Stimulated activated CD8-positive, alpha-beta memory T cell treated with anti-CD3 and anti-CD28 coated beads, Interleukin-4, amount 100 ng/mL, for 48 hours (primary cell): ENCODE measurements around the gene HNRNPA1.
"Not testable (repeated sequence)": the region's sequence is repeated elsewhere in the genome, so short reads cannot be mapped to it uniquely, and the experiment has no call there.

Experiments
- DNase-seq: peaks from one replicate; pipeline ENCODE4 v3.0.0-alpha.2; 2020

The HNRNPA1 gene

DNA sequence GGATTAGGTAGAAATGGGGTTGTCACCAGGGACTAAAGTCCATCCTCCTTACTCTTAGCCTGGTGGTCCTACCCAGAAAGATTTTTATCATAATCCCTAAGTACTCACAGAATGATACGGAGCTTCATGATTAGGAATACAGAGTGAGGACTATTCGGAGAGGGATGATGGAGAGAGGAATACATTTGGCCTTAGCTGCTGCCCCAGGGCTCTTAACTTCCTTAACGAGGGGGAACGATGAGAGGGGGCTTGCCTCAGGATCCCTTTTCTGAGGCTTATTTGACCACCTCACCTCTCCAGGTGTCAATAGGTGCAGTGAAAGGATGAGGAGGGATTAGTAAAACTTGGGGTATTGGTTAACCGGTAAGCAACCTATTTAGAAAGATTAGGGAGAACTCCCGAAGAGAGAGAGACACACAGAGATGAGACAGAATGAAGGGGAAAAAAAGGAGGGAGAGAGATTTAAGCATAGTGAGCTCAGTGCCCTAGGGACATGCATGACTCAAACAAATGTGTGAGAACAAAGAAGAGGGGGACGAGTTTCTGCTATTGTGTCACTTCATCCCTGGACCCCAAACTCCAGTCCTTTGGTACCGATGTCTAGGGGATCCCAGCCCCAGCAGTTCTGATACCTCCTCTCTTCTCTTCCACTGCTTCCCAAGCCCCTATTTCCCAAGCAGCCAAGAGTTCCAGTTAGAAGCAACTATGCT lies 19.1 kb downstream of the HNRNPA1 start:
- DNase-seq: no peak

DNA sequence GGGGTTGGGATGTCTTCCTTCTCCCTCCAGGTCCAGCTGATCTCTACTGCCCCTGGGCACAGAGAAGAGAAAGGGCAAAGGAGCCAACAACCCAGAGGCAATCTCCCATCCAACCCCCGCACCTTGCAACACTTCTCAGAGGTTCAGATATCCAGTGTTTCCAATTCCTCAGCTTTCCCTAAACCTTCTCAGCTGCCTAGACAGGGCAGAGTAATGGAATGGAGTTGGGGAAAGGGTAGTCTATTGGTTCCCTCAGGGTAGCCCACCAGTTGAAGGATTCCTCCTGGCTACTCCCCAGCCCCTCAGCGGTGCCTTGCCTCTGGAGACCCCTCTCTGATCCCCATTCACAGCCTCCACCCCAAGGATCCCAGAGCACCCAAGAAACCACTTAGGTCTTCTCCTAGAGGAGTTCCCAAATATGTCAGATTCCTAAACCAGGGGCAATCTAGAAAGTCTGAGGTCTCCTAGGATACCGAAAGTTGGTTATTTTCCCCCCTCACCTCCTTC lies 19.8 kb downstream of the HNRNPA1 start:
- no peak for DNase-seq

DNA sequence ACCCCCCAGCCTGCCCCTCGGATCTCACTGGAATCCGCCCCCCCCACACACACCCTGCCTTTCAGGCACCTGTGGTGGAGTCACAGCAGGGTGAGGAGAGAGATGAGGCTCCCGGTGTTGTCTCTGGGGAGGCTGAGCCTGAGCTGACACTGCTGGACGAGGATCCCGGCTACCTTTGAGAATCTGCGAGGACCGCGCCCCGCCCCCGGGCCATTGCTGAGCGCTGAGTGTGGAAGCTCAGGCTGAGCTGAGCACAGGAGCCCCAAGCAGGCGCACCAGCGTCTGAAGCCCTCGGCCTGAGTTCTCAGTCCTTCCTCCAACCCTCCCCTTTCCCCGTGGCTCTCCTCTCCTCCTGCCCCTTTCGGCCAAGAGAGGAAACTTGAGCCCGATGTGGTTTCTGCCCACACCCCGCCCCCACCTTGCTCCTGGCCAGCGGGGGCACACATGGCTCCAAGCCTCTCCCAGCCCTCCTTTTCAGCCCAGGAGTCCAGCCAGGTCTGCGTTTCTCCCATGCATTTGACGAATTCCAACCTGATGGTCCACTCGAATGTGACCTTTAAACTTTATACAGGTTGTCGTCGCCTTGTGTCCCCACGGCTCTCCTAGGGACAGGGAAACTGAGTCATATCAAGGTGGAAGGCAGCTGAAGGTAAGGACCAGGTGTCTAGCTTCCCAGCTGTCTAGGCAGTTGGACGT lies 20.4 kb downstream of the HNRNPA1 start, which contains the start of gene NFE2:
NFE2 (minus strand) TSS at position 284 of the 696 bp plus-strand sequence. CDS start 5,767 bp downstream, outside the sequence.
- DNase-seq: peak; percentile 60

DNA sequence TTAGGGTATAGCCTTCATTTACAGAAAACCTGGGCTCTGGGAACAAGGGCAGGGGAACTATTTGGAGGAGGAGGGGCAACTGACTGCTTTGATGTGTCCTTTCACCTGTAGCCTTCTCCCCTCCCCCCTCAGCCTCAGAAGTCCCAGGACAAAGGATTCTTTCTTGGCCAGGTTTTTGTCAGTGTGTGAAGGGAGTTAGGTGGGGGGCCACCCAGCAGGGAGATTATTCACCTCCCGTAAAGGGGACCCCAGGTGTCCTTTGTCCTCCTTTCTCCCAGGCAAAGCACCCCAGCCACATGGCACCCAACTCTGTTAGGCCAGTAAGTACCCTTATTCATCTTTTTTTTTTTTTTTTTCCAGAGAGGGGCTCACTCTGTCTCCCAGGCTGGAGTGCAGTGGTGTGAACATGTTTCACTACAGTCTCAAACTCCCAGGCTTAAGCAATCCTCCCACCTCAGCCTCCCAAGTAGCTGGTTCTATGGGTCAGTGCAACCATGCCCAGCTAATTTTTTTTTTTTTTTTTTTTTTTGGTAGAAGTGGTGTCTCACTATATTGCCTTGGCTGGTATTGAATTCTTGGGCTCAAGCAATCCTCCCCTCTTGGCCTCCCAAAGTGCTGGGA lies 21.0 kb downstream of the HNRNPA1 start:
- no peak for DNase-seq

DNA sequence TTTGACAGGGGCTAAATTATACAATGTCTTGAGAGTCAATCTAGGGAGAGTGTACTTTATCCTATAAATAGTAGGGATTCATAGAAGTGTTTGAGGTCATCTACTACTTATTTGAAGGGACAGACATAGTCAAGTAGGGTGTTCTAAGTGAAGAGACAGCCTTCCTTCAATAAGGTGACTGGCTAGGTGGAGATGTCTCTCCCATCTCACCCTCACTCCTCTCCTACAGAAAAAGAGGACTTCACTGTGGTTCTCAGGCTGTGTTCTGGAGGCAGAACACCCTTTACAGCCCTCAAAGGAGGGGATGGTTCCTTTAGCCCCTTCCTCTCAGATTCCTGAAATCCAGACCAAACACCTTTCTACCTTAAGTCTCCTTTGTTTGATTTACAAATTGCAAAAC lies 23.1 kb downstream of the HNRNPA1 start:
- DNase-seq: no peak

DNA sequence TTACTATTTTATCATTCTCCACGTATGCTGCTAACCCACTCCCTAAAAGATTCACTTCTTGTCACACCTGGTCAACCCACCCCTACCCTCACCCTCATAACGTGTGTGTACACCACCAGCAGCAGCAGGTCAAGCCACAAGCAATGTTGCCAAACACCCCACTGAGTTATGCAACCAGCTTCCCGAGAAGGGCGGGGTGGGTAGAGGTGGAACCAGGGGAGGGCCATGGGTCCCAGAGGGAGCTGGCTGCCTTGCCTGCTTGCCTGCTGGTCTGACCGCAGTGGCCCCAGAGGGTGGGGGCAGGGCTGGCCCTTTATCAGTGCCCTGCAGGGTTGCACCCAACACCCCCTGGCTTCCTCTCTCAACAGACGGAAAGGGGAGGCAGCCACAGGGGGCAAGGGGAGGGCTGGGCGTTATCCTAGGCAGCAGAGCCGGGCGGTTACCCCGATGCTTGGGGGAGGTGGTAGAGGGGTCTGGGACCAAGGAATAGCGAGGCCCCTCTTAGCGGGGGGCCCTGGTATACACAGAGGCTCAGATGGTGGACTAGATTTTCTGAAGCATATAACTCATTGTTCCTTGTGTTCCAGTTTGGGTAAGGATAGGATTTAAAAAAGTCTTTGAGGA lies 23.8 kb downstream of the HNRNPA1 start:
- peak; percentile 43 for DNase-seq

DNA sequence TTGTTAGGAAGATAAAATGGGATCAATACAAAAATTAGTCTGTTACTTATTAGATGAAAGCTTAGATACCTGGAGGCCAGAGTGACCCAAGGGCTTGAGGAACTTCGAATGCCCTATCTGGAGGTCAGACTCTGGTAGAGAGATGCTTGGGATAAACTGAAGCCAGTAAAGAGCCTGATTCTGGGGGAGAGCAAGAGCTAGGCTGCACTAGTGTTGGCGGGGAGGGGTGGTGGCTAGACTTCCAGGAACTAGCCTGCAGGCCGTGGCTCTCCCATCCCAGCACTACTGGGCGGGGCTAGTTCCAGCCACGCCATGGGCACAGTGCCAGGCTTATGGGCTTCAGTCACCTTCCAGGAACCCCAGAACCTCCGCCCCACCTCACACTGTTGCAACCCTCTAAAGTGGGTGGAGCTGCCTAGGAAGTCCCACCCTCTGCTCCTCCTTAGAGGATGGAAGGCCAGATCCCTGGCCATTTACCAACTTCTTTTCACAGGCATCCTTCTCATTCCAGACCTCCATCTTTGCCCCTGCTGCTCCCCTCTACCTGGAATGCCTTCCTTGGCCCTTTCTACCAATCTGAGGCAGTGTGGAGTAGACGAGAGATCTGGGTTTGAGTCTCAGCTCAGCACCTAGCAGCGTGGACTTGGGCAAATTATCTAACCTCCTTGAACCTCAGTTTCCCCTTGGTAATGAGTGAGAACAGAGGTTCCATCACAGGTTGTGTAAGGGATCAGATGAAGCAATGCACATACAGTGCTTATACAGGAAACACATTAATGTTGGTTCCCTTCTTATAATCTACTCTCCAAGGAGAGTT lies 26.6 kb downstream of the HNRNPA1 start:
- DNase-seq: peak; percentile 66

DNA sequence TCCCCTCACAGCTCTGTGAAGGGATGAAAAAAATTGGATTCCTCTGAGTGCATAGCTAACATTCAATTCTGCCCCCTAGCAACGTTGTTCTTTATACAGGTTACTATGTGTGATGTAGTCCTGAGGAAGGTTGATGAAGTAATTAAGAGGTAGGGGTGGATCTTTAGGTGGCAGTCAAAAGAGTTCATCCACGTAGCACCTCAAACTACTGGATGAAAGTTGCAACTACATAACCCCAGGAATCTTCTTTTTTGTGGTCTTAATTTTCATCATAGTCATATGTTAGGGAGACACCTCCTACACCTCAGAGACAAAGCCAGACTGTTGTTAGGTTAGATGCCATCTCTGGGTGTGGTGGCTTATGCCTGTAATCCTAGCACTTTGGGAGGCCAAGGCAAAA lies 30.5 kb downstream of the HNRNPA1 start:
- no peak for DNase-seq

DNA sequence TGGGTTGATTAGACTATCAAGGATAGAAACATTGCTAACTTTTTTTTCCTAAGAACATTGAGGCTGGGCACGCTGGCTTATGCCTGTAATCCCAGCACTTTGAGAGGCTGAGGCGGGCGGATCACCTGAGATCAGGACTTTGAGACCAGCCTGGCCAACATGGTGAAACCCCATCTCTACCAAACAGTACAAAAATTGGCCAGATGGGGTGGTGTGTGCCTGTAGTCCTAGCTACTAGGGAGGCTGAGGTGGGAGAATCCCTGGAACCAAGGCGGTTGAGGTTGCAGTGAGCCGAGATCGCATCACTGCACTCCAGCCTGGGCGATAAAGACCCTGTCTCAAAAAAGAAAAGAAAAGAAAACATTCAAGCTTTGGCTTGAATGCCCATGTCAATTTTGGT lies 31.8 kb downstream of the HNRNPA1 start:
- DNase-seq: not testable (repeated sequence)

DNA sequence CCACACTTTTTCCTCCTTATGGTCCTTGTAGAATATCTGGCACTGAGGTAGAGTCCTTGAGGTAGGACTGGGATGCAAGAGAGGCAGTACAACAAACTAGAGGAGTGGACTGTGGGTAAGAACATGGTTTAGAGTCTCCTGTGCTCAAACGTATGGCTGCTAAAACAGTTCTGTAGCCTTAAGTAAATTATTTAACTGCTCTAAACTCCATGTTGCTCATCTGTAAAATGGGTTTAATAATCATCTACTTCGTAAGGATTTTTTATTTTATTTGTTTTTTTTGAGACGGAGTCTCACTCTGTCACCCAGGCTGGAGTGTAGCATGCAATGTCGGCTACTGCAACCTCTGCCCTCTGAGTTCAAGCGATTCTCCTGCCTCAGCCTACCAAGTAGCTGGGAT lies 40.8 kb downstream of the HNRNPA1 start:
- no peak for DNase-seq

DNA sequence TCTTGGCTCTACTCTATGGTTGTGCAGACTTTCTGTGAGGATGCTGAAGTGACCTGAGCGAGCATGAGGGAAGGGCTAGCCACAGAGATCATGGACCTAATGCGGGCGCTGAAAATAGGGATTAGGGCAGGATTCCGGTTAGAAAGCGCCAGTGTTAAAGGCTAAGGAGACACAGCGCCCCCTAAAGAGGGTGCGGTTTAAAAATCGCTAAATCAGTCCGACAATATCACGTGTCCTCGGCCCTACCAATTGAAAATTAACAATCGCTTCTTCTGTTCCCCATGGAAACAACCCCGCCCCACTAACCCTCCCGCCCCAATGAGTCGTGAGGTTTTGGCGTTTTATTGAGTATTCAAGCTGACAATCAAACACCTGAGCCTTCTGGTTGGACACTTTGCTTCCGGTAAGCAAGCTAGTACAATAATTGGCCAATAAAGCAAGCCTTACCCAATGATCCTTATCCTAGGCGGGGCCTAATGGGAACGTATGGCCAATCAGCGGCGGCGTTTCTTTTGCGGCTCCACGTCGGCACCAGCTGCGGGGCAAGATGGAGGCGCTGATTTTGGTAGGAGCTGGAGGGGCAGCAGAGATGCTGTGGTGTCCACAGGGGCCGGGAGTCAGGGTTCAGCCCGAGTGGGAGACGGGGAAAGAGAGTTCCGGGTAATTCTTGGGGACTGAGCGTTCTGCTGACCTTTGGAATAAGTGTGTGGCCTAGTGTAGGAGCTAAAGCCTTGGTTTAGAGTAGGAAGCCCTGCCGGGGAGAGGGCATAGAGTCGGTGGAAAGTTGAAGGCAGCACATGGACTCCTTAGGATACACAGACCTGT lies 44.3 kb downstream of the HNRNPA1 start, which contains the start of gene COPZ1:
COPZ1 (plus strand) TSS at position 515 of the 825 bp plus-strand sequence; CDS start at position 548, 33 bp downstream.
- DNase-seq: peak; percentile 92

DNA sequence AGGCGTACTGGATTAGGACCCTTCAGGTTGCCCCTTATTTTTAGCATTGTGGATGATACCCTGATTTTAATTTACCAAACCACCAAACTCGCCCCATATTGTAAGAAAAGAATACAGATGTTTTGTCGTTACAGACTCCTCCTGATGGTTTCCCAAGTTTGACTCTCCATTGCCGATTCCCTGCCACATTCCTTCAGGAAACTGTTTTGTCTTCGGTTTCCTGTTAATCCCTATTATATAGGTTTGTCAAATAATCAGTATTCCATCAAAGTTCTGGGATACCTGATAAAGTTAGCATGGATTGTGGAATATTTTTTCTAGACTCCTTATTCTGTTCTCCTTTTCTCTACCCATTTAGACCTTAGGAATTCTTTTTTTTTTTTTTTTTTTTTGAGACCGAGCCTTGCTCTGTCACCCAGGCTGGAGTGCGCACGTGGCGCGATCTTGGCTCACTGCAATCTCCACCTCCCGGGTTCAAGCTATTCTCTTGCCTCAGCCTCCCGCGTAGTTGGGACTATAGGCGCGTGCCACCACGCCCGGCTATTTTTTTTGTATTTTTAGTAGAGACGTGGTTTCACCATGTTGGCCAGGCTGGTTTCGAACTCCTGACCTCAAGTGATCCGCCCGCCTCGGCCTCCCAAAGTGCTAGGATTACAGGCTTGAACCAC lies 45.0 kb downstream of the HNRNPA1 start:
- not testable (repeated sequence) for DNase-seq

DNA sequence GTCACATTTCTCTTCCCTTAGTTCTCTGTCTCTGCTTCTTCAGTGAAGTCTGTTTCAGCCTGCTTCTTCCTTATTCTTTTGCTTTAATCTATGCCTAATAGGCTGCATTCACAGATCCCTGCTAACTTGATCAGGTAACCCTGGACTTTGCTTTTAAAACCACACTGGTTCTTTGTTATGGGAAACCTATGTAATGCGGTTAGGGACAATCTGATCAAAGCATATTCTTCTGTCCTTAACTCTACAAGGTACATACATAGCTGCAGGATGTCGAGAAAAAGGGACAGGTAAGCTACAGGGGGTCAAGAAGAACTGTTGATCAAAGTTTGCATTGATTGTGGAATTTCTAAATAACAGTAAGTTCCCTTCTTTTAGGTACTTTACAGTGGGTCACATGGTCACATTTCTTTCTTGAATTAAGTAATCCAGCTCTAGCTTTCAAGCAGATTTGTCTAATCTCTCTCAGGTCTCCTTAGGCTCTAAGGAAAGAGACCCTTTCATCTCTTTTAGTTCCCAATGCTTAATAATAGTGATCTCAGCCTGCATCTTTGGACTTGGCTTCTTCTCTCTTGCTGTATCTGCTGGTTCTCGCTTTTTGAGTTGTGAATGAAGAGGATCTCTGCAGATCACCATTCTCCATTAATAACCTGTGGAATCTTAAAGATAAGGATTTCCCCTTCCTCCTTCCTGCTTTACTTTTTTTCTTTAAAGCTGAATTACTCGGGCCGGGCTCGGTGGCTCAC lies 48.2 kb downstream of the HNRNPA1 start:
- DNase-seq: no peak

DNA sequence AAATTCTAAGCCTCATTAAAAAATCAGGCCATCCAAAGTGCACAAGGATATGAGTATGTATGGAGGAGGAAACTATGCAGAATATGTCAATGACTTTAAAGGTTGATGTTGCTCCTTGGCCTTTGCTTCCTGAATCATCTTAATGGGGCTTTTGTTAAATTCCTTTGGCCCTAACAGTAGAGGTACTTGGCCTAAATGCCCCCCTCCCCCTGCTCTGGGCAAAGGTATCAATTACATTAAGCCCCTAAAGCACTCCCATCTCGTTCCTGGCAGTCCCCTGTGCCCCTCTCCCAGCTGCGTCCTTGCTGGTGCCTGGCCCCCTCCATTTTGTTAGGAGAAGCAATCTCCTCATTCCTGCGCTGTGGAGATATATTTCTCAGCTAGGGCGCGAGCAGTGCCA lies 49.2 kb downstream of the HNRNPA1 start:
- DNase-seq: no peak

DNA sequence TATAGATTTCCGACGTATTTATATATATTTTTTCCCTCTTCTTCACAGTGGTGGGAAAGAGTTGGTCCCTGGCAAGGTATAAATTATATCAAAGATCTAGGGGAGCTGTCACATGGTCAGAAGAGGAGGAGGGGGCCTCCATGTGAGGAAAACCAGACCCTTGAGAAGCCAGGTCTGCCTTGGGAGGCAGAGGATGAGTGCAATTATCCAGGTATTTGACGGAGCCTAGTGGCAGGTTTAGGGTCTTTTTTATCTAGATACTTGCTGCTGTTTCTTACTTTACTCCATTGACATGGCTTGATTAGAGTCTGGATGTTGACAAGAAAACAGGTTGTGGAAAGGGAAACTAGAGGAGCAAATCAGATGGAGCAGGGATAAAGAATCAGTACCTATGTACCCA lies 49.9 kb downstream of the HNRNPA1 start:
- DNase-seq: no peak

DNA sequence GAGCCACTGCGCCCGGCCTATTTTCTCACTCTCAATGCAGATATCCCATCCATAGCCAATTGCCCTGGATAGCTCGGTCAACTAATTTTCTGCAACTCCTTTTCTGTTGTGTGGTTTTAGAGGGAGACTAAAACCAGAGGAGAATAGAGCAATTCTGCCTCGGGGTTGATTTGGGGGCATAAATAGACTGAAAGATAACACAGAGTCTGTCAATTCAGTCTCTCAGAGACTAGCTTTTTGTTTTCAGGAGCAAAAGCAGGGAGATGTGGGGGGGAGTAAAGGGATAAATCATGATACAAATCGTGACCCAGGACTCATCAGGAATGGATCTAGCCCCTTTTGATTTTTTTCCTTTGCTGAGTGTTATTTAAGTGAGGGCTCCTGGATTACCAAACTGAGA lies 50.9 kb downstream of the HNRNPA1 start:
- no peak for DNase-seq

DNA sequence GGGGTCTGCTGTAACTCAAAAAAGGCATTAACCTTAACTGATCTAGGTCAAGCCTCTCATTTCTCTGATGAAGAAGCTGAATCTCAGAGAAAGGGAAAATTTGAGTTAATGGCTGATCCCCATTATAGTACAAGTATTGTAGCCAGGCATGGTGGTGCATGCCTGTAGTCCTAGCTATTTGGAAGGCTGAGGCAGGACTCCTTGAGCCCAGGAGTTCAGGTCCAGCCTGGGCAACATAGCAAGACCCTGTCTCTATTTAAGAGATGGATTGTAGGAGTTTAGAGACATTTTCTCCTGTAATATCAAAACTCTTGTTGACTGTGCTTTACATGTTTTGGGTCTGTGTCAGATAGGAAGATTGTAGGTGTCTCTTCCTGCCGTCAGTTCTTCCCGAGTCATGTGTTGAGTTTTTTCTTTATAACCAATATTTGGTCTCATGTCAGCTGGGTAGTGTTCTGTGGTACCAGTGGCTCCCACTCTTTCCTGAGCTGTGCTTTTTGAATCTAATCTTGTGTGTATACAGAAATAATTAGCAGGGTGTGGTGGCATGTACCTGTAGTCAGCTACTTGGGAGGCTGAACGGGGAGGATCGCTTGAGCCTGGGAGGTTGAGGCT lies 53.0 kb downstream of the HNRNPA1 start:
- no peak for DNase-seq
